PFSK-1 (cell line): ENCODE measurements around the gene ACACA.

Experiments used
- FOXP2 ChIP-seq: optimal IDR thresholded peaks from 2 replicates; pipeline ENCODE3; 2011; ENCODE audit warnings: borderline replicate concordance, control low read depth, inconsistent platforms; ENCODE audit not compliant: insufficient read depth; ENCODE audit errors: extremely low read length, extremely low read depth
- POLR2AphosphoS5 ChIP-seq: IDR thresholded peaks from 2 replicates; pipeline ENCODE4 v1.6.1; 2012; ENCODE audit warnings: low read depth, mild to moderate bottlenecking, control low read depth, low read length, moderate library complexity
- REST ChIP-seq, 2 experiments: IDR thresholded peaks; 2 replicates each; pipeline versions ENCODE4 v1.6.1 to v1.8.0; 2011 to 2012; ENCODE audit warnings: low read depth in 2 of 2, low read length in 2 of 2, control low read depth in 1 of 2, inconsistent platforms in 1 of 2, mild to moderate bottlenecking in 1 of 2, moderate library complexity in 1 of 2; ENCODE audit not compliant: insufficient read depth in 1 of 2
- SIN3A ChIP-seq: IDR thresholded peaks from 2 replicates; pipeline ENCODE4 v1.6.1; 2012; ENCODE audit warnings: mild to moderate bottlenecking, low read length, moderate library complexity, borderline replicate concordance; ENCODE audit not compliant: insufficient read depth
- TAF1 ChIP-seq: IDR thresholded peaks from 2 replicates; pipeline ENCODE4 v1.6.1; 2012; ENCODE audit warnings: low read length, control low read depth, borderline replicate concordance; ENCODE audit not compliant: insufficient read depth

Gene ACACA

DNA sequence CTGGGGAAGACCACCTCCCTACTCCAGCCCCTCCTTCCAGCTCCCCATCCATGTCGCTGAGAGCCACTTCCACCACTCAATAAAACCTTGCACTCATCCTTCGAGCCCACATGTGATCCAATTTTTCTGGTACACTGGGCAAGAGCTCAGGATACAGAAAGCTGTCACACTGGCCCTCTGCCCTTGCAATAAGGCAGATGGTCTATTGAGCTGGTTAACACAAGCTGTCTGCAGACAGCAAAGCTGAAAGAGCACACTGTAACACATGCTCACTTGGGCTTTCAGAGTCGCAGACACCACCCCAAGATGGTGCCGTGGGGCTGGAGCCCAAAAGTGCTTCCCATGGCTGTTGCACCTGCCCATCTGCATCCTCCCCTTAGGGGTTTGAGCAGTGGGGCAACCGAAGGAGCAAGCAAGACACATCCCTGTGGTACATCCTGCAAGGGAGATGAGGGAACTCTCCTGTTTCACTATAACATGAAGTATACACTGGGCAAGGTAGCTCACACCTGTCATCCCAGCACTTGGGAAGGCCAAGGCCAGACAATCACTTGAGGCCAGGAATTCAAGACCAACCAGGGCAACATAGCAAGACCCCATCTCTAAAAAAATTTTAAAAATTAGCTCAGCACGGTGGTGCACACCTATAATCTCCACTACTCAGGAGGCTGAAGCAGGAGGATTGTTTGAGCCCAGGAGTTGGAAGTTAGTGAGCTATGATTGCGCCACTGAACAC is 83.6 kb downstream of the ACACA start:
- TF ChIP-seq POLR2AphosphoS5 (no peak), FOXP2 (no peak)

DNA sequence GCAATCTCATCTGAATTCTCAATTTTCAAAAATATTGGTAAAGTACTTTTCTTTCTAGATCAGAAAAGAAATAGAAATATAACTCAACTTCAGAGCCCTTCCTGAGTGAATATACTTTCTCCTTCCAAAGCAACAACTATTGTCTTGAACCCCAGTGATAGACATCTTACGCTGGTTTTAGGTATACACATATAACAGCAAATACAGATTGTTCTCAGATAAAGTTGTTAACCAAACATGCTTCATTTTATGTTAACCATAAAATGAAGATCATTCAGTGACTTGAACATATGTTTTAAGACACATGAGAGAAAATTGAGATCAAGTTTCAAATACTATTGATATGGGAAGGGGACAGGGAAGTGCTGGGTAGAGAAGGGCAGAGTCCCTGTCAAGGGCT is 84.5 kb downstream of the ACACA start:
- TF ChIP-seq TAF1: no peak
- no peak for TF ChIP-seq POLR2AphosphoS5
- no peak for TF ChIP-seq REST (IDR thresholded peaks at IDR 0.05; ENCODE audit: insufficient read depth in 1 of 2, low read depth in 2 of 2, low read length in 2 of 2)
- no peak for TF ChIP-seq FOXP2
- TF ChIP-seq SIN3A: no peak

GRCh38 chr17:37318931-37319594 is 87.6 kb downstream of the ACACA start:
- TF ChIP-seq POLR2AphosphoS5 (no peak), FOXP2 (no peak), TAF1 (no peak), SIN3A (no peak), REST (IDR thresholded peaks at IDR 0.05; ENCODE audit: insufficient read depth in 1 of 2, low read depth in 2 of 2, low read length in 2 of 2) (no peak)

DNA sequence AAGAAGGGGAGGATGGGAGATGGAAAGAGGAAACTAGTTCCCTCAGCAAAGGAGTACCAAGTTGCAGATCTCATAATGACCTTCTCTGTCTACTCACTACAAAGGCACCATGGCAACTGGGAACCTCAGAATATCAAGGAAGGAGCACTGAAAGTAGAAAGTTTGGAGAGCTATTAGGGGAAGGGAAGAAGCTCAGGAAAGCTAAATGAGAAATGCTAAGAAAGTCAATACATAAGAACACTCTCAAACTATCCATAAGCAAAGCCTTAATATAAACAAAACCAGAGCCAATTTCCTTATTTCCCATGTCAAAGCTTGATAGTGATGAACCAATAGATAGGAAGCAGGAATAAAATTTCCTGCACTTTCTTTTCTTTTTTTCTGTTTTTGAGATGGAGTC is 88.8 kb downstream of the ACACA start:
- TF ChIP-seq SIN3A (no peak), FOXP2 (no peak), REST (IDR thresholded peaks at IDR 0.05; ENCODE audit: insufficient read depth in 1 of 2, low read depth in 2 of 2, low read length in 2 of 2) (no peak), TAF1 (no peak), POLR2AphosphoS5 (no peak)

- TF ChIP-seq POLR2AphosphoS5: no peak
- no peak for TF ChIP-seq TAF1
- no peak for TF ChIP-seq REST (IDR thresholded peaks at IDR 0.05; ENCODE audit: insufficient read depth in 1 of 2, low read depth in 2 of 2, low read length in 2 of 2)
- no peak for TF ChIP-seq FOXP2
- no peak for TF ChIP-seq SIN3A
These were observed 91.0 kb downstream of the ACACA start for GRCh38 chr17:37315601-37316000.
